H1 (cell line): ENCODE results near the gene ZNF407. TPM values are rescaled to one million over a fixed set of nuclear protein-coding genes. Genes with fewer than 3 reads are reported as not detected.

Source experiments
- CTCF ChIA-PET: fragments of 300-600 bp; sonication (Branson Sonifier 250); formaldehyde crosslinking; loops from one replicate; lab custom pipeline; 2021; ENCODE audit not compliant: partially characterized antibody; lab: Charles Lee
- POLR2A ChIA-PET: fragments of 300-600 bp; sonication (Branson Sonifier 250); formaldehyde crosslinking; loops from one replicate; lab custom pipeline; 2021; ENCODE audit warnings: inconsistent platforms; ENCODE audit not compliant: partially characterized antibody; lab: Charles Lee
- DNase-seq, 2 experiments: peaks; one replicate each; pipeline versions ENCODE4 v3.0.0 to v3.0.0-alpha.2; 2010 to 2022; ENCODE audit warnings: low spot score in 2 of 2, low read depth in 1 of 2, mixed read lengths in 1 of 2
- FAIRE-seq: peaks from 2 replicates; lab custom pipeline; 2011; peaks lifted over from hg19 to GRCh38; lab: Jason Lieb, UNC
- H2AFZ ChIP-seq: 2 replicates; pipeline ENCODE4 v1.8.1; 2012; ENCODE audit warnings: low read length, inconsistent platforms
- H2AK5ac ChIP-seq: 2 replicates; pipeline ENCODE4 v1.6.1; 2013; ENCODE audit warnings: low read depth, low read length
- H2BK120ac ChIP-seq: replicated peaks from 2 replicates; pipeline ENCODE3; 2013; ENCODE audit warnings: low read depth, low read length, inconsistent platforms
- H2BK12ac ChIP-seq: 2 replicates; pipeline ENCODE4 v1.6.1; 2013; ENCODE audit warnings: low read depth, low read length
- H2BK15ac ChIP-seq: 2 replicates; pipeline ENCODE4 v1.6.1; 2013; ENCODE audit warnings: low read length
- H2BK20ac ChIP-seq: 2 replicates; pipeline ENCODE4 v1.6.1; 2013; ENCODE audit warnings: low read length
- H2BK5ac ChIP-seq: 2 replicates; pipeline ENCODE4 v1.6.1; 2013; ENCODE audit warnings: low read depth, low read length
- H3K14ac ChIP-seq: 2 replicates; pipeline ENCODE4 v1.6.1; 2013; ENCODE audit warnings: inconsistent platforms; ENCODE audit not compliant: insufficient read length
- H3K18ac ChIP-seq: 2 replicates; pipeline ENCODE4 v1.6.1; 2013; ENCODE audit warnings: low read length; ENCODE audit errors: extremely low read depth
- H3K23ac ChIP-seq: 2 replicates; pipeline ENCODE4 v1.6.1; 2013; ENCODE audit warnings: inconsistent platforms; ENCODE audit not compliant: insufficient read length
- H3K23me2 ChIP-seq: 2 replicates; pipeline ENCODE4 v1.6.1; 2013; ENCODE audit warnings: low read depth, low read length
- H3K27ac ChIP-seq: 2 replicates; pipeline ENCODE4 v1.6.1; 2011; ENCODE audit warnings: low read depth, low read length, inconsistent platforms
- H3K27me3 ChIP-seq, 4 experiments: replicated peaks in 1 of 4; 1 replicate in 1 of 4; 2 replicates in 3 of 4; pipeline versions ENCODE4 v1.6.1 to v1.8.1; 2011 to 2013; ENCODE audit warnings: low read length in 3 of 4, mild to moderate bottlenecking in 3 of 4, inconsistent platforms in 2 of 4, mixed read lengths in 2 of 4, moderate library complexity in 1 of 4; ENCODE audit not compliant: control insufficient read depth in 3 of 4, insufficient read depth in 3 of 4; ENCODE audit errors: extremely low read depth in 1 of 4
- H3K36me3 ChIP-seq, 4 experiments: 2 replicates each; pipeline versions ENCODE4 v1.6.1 to v1.8.1; 2011 to 2013; ENCODE audit warnings: mild to moderate bottlenecking in 4 of 4, low read length in 3 of 4, moderate library complexity in 2 of 4, control low read depth in 1 of 4, inconsistent platforms in 1 of 4; ENCODE audit not compliant: insufficient read depth in 4 of 4, control insufficient read depth in 2 of 4
- H3K4ac ChIP-seq: replicated peaks from 2 replicates; pipeline ENCODE3; 2013; ENCODE audit warnings: low read length, low read depth, mixed read lengths, inconsistent platforms; ENCODE audit not compliant: insufficient read length
- H3K4me1 ChIP-seq, 4 experiments: replicated peaks in 1 of 4; 1 replicate in 1 of 4; 2 replicates in 3 of 4; pipeline versions ENCODE4 v1.6.1 to v1.8.1; 2011 to 2013; ENCODE audit warnings: low read length in 3 of 4, inconsistent platforms in 2 of 4, mixed read lengths in 1 of 4; ENCODE audit not compliant: insufficient read depth in 4 of 4, control insufficient read depth in 3 of 4
- H3K4me2 ChIP-seq, 2 experiments: 2 replicates each; pipeline versions ENCODE4 v1.6.1 to v1.8.1; 2011 to 2013; ENCODE audit warnings: low read depth in 2 of 2, low read length in 2 of 2, control low read depth in 1 of 2, inconsistent platforms in 1 of 2, mild to moderate bottlenecking in 1 of 2; ENCODE audit not compliant: insufficient read depth in 1 of 2
- H3K4me3 ChIP-seq, 4 experiments: fragments of 200-600, 300-600 bp in 1 of 4; sonication (generic), shearing (Covaris generic), sonication (Bioruptor Twin) in 1 of 4; 2 replicates each; pipeline versions ENCODE4 v1.5.1 to v1.8.1; 2011 to 2016; ENCODE audit warnings: low read length in 4 of 4, low read depth in 3 of 4, control low read depth in 2 of 4, inconsistent platforms in 2 of 4, mild to moderate bottlenecking in 2 of 4, mixed read lengths in 1 of 4, moderate library complexity in 1 of 4; ENCODE audit not compliant: insufficient read depth in 2 of 4; ENCODE audit errors: extremely low read depth in 1 of 4
- H3K56ac ChIP-seq: replicated peaks from 2 replicates; pipeline ENCODE3; 2013; ENCODE audit warnings: low read depth, mild to moderate bottlenecking, mixed read lengths, low read length, inconsistent platforms; ENCODE audit not compliant: insufficient read length
- H3K79me1 ChIP-seq: 2 replicates; pipeline ENCODE4 v1.6.1; 2013; ENCODE audit warnings: low read depth, low read length, control low read depth
- H3K79me2 ChIP-seq, 2 experiments: 2 replicates each; pipeline versions ENCODE4 v1.6.1 to v1.8.1; 2012 to 2013; ENCODE audit warnings: low read length in 2 of 2, mild to moderate bottlenecking in 2 of 2, inconsistent platforms in 1 of 2; ENCODE audit not compliant: insufficient read depth in 2 of 2, control insufficient read depth in 1 of 2
- H3K9ac ChIP-seq, 4 experiments: replicated peaks in 1 of 4; 1 replicate in 1 of 4; 2 replicates in 3 of 4; pipeline versions ENCODE4 v1.6.1 to v1.8.1; 2011 to 2013; ENCODE audit warnings: low read depth in 3 of 4, low read length in 3 of 4, control low read depth in 2 of 4, mild to moderate bottlenecking in 2 of 4, moderate library complexity in 2 of 4, inconsistent platforms in 1 of 4; ENCODE audit errors: extremely low read depth in 1 of 4
- H3K9me3 ChIP-seq, 2 experiments: 2 replicates each; pipeline versions ENCODE4 v1.6.1 to v1.8.1; 2012 to 2013; ENCODE audit warnings: mild to moderate bottlenecking in 2 of 2, moderate library complexity in 2 of 2, control low read depth in 1 of 2, inconsistent platforms in 1 of 2, low read depth in 1 of 2, low read length in 1 of 2, mixed read lengths in 1 of 2; ENCODE audit not compliant: insufficient read depth in 2 of 2
- H4K20me1 ChIP-seq, 2 experiments: replicated peaks in 1 of 2; 2 replicates each; pipeline versions ENCODE3 to v1.8.1; 2011 to 2013; ENCODE audit warnings: inconsistent platforms in 2 of 2, low read length in 2 of 2, mild to moderate bottlenecking in 1 of 2; ENCODE audit not compliant: insufficient read depth in 2 of 2, control insufficient read depth in 1 of 2
- H4K5ac ChIP-seq: 2 replicates; pipeline ENCODE4 v1.6.1; 2013; ENCODE audit warnings: low read length, low read depth, mixed read lengths, inconsistent platforms; ENCODE audit not compliant: insufficient read length
- H4K8ac ChIP-seq: 2 replicates; pipeline ENCODE4 v1.8.0; 2013; ENCODE audit warnings: mild to moderate bottlenecking, moderate library complexity, low read length, inconsistent platforms; ENCODE audit not compliant: insufficient read depth; ENCODE audit errors: extremely low read depth
- H4K91ac ChIP-seq: replicated peaks from 2 replicates; pipeline ENCODE3; 2013; ENCODE audit warnings: low read length, mixed read lengths, inconsistent platforms; ENCODE audit not compliant: insufficient read length
- WGBS, 2 experiments: shearing (Covaris generic) in 1 of 2; methylation state at CpG; one replicate each; pipeline versions ENCODE4 v1.1.6 to v1.1.7; 2013 to 2015; ENCODE audit warnings: low lambda C conversion rate in 2 of 2, mixed read lengths in 2 of 2, inconsistent platforms in 1 of 2, low coverage in 1 of 2, missing lambda C conversion rate in 1 of 2; ENCODE audit not compliant: insufficient replicate concordance in 2 of 2, insufficient coverage in 1 of 2, insufficient read length in 1 of 2; ENCODE audit errors: extremely low coverage in 1 of 2, missing lambda C conversion rate in 1 of 2; 5-methylcytosine and 5-hydroxymethylcytosine counted together
- polyA plus RNA-seq, 7 experiments: library from polyadenylated mRNA; depleted of rRNA in 3 of 7; stranded (reverse) in 5 of 7; unstranded in 2 of 7; fragments of >200 nt in 5 of 7; fragments of 200-250 nt in 2 of 7; gene quantifications; 1 replicate in 5 of 7; 2 replicates in 1 of 7; 4 replicates in 1 of 7; pipeline versions ENCODE4 v1.2.1 to v1.2.3, GENCODE V29; 2011 to 2013; ENCODE audit warnings: missing spikeins in 2 of 7, mixed read lengths in 2 of 7
- total RNA-seq: library from RNA; stranded (reverse); fragmentation: NEBNext Ultra II Directional; extraction: Animal tissue kit (Norgen Biotek cat#: 25700); gene quantifications from 2 replicates; pipeline ENCODE4 v1.2.1, GENCODE V29; 2021
- TF ChIP-seq, protein P1 (sequence below): fragments of 300-600 bp; sonication (generic); IDR thresholded peaks from 2 replicates; pipeline ENCODE4 v1.7.1; 2012; ENCODE audit warnings: low read length, moderate library complexity, mild to moderate bottlenecking, inconsistent platforms; ENCODE audit not compliant: insufficient replicate concordance

ZNF407 gene
- total and polyA plus RNA-seq, 2 of the 8 experiments (the other 6 are each of a cell fraction or from before 2014, with no cell fraction given), result 1.5 to 6.8 TPM

DNA sequence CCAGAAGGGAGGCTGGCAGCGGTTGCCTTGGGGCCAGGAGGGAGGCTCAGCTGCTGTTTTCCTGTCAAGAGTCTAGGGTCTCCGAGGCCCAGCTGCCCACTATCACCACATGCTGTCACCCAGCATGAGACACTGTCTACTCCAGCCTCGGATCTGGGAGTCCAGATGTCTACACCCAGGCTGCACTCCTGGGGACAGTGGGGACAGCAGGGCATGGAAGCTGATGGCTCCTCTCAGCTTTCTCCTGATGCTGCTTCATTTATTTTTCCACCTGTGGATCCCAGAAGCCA lies 477.3 kb downstream of the ZNF407 start:
- Histone ChIP-seq H4K8ac (no peak overlapping the region), H4K20me1 (no peaks in the 10 kb centered on the region), H2AK5ac (no peak overlapping the region), H2BK15ac (no peak overlapping the region), H3K18ac (no peak overlapping the region), H3K36me3 (no peaks in the 10 kb centered on the region), H3K4me2 (no peak overlapping the region), H3K4me1 (peaks cover 0 to 4% (median 0%) of the 10 kb centered on the region in 4 experiments; a peak in 2 of 7 replicates), H3K27me3 (no peaks in the 10 kb centered on the region), H3K23ac (no peak overlapping the region), H2BK5ac (no peak overlapping the region), H2AFZ (no peak overlapping the region), H3K23me2 (no peaks in the 10 kb centered on the region), H2BK20ac (no peak overlapping the region), H3K14ac (no peak overlapping the region), H3K79me2 (no peaks in the 10 kb centered on the region), H4K91ac (no peak overlapping the region), H3K9ac (no peak overlapping the region), H3K4ac (no peak overlapping the region), H3K9me3 (peaks cover 4 to 7% of the 10 kb centered on the region in 2 experiments; a peak in 2 of 4 replicates), H3K56ac (no peak overlapping the region), H2BK120ac (no peak overlapping the region), H3K79me1 (no peaks in the 10 kb centered on the region), H2BK12ac (no peak overlapping the region), H3K4me3 (no peak overlapping the region), H4K5ac (no peak overlapping the region), H3K27ac (no peak overlapping the region)
- CTCF ChIA-PET, result no interaction called here
- FAIRE-seq (no peak), DNase-seq (no peak)
- 100% methylated on average over 1 of the region's 3 CpGs; no CpG with 5 or more reads in 1 of the 2 experiments for WGBS, 2 experiments
- POLR2A ChIA-PET, result no interaction called here
- TF ChIP-seq, protein P1, sequence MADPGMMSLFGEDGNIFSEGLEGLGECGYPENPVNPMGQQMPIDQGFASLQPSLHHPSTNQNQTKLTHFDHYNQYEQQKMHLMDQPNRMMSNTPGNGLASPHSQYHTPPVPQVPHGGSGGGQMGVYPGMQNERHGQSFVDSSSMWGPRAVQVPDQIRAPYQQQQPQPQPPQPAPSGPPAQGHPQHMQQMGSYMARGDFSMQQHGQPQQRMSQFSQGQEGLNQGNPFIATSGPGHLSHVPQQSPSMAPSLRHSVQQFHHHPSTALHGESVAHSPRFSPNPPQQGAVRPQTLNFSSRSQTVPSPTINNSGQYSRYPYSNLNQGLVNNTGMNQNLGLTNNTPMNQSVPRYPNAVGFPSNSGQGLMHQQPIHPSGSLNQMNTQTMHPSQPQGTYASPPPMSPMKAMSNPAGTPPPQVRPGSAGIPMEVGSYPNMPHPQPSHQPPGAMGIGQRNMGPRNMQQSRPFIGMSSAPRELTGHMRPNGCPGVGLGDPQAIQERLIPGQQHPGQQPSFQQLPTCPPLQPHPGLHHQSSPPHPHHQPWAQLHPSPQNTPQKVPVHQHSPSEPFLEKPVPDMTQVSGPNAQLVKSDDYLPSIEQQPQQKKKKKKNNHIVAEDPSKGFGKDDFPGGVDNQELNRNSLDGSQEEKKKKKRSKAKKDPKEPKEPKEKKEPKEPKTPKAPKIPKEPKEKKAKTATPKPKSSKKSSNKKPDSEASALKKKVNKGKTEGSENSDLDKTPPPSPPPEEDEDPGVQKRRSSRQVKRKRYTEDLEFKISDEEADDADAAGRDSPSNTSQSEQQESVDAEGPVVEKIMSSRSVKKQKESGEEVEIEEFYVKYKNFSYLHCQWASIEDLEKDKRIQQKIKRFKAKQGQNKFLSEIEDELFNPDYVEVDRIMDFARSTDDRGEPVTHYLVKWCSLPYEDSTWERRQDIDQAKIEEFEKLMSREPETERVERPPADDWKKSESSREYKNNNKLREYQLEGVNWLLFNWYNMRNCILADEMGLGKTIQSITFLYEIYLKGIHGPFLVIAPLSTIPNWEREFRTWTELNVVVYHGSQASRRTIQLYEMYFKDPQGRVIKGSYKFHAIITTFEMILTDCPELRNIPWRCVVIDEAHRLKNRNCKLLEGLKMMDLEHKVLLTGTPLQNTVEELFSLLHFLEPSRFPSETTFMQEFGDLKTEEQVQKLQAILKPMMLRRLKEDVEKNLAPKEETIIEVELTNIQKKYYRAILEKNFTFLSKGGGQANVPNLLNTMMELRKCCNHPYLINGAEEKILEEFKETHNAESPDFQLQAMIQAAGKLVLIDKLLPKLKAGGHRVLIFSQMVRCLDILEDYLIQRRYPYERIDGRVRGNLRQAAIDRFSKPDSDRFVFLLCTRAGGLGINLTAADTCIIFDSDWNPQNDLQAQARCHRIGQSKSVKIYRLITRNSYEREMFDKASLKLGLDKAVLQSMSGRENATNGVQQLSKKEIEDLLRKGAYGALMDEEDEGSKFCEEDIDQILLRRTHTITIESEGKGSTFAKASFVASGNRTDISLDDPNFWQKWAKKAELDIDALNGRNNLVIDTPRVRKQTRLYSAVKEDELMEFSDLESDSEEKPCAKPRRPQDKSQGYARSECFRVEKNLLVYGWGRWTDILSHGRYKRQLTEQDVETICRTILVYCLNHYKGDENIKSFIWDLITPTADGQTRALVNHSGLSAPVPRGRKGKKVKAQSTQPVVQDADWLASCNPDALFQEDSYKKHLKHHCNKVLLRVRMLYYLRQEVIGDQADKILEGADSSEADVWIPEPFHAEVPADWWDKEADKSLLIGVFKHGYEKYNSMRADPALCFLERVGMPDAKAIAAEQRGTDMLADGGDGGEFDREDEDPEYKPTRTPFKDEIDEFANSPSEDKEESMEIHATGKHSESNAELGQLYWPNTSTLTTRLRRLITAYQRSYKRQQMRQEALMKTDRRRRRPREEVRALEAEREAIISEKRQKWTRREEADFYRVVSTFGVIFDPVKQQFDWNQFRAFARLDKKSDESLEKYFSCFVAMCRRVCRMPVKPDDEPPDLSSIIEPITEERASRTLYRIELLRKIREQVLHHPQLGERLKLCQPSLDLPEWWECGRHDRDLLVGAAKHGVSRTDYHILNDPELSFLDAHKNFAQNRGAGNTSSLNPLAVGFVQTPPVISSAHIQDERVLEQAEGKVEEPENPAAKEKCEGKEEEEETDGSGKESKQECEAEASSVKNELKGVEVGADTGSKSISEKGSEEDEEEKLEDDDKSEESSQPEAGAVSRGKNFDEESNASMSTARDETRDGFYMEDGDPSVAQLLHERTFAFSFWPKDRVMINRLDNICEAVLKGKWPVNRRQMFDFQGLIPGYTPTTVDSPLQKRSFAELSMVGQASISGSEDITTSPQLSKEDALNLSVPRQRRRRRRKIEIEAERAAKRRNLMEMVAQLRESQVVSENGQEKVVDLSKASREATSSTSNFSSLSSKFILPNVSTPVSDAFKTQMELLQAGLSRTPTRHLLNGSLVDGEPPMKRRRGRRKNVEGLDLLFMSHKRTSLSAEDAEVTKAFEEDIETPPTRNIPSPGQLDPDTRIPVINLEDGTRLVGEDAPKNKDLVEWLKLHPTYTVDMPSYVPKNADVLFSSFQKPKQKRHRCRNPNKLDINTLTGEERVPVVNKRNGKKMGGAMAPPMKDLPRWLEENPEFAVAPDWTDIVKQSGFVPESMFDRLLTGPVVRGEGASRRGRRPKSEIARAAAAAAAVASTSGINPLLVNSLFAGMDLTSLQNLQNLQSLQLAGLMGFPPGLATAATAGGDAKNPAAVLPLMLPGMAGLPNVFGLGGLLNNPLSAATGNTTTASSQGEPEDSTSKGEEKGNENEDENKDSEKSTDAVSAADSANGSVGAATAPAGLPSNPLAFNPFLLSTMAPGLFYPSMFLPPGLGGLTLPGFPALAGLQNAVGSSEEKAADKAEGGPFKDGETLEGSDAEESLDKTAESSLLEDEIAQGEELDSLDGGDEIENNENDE, result no peak
